ENCODE measurements around the gene USP33.

GRCh38 chr1:77762072-77762476 lies 2.4 kb upstream of the USP33 start:
- TF ChIP-seq, protein P1, sequence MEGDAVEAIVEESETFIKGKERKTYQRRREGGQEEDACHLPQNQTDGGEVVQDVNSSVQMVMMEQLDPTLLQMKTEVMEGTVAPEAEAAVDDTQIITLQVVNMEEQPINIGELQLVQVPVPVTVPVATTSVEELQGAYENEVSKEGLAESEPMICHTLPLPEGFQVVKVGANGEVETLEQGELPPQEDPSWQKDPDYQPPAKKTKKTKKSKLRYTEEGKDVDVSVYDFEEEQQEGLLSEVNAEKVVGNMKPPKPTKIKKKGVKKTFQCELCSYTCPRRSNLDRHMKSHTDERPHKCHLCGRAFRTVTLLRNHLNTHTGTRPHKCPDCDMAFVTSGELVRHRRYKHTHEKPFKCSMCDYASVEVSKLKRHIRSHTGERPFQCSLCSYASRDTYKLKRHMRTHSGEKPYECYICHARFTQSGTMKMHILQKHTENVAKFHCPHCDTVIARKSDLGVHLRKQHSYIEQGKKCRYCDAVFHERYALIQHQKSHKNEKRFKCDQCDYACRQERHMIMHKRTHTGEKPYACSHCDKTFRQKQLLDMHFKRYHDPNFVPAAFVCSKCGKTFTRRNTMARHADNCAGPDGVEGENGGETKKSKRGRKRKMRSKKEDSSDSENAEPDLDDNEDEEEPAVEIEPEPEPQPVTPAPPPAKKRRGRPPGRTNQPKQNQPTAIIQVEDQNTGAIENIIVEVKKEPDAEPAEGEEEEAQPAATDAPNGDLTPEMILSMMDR (IDR thresholded peaks at IDR 0.05 in 4 of 5, conservative IDR thresholded peaks at IDR 0.05 in 1 of 5) = no peak
- no peak for TF ChIP-seq POLR2A (IDR thresholded peaks at IDR 0.05)
